Coronary artery (tissue), 2 donors: ENCODE measurements around the gene ANO2.

Source experiments
- DNase-seq: peaks from one replicate; pipeline ENCODE4 v3.0.0-alpha.2; 2017; ENCODE audit warnings: low spot score
- H3K27ac ChIP-seq, 2 donors: fragments of 200-600 bp; sonication (generic); one replicate each; pipeline ENCODE4 v1.5.1; 2016 to 2019
- H3K4me3 ChIP-seq: fragments of 200-600 bp; sonication (generic); 2 replicates; pipeline ENCODE4 v1.5.1; 2016; ENCODE audit warnings: mild to moderate bottlenecking, moderate library complexity
- TF ChIP-seq, protein P1 (sequence below): fragments of 200-600 bp; sonication (generic); IDR thresholded peaks from one replicate; pipeline ENCODE4 v1.5.1; 2019; ENCODE audit warnings: antibody characterized with exemption

ANO2 gene

DNA sequence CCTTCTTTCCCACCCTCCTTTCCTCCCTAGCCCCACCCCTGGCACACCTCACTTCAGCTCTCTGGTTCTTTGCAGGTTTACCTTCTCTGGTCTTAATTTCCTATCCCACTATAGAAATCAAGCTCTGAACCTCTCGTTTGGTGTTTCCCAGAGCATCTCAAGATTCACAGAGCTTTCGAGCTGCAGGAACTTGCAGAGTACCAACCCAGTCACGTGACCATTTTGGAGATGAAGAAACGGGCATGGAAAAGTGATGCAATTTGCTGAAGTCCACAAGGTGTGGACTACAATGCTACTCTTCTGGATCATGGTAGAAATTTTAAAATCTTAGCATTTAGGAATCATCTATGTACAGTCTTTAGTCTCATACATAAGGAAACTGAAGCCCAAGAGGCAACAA, 307.4 kb downstream of the ANO2 start:
- Histone ChIP-seq H3K27ac (no peak overlapping the region), H3K4me3 (no peak overlapping the region)
- TF ChIP-seq, protein P1, sequence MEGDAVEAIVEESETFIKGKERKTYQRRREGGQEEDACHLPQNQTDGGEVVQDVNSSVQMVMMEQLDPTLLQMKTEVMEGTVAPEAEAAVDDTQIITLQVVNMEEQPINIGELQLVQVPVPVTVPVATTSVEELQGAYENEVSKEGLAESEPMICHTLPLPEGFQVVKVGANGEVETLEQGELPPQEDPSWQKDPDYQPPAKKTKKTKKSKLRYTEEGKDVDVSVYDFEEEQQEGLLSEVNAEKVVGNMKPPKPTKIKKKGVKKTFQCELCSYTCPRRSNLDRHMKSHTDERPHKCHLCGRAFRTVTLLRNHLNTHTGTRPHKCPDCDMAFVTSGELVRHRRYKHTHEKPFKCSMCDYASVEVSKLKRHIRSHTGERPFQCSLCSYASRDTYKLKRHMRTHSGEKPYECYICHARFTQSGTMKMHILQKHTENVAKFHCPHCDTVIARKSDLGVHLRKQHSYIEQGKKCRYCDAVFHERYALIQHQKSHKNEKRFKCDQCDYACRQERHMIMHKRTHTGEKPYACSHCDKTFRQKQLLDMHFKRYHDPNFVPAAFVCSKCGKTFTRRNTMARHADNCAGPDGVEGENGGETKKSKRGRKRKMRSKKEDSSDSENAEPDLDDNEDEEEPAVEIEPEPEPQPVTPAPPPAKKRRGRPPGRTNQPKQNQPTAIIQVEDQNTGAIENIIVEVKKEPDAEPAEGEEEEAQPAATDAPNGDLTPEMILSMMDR, result no peak
- no peak for DNase-seq

DNA sequence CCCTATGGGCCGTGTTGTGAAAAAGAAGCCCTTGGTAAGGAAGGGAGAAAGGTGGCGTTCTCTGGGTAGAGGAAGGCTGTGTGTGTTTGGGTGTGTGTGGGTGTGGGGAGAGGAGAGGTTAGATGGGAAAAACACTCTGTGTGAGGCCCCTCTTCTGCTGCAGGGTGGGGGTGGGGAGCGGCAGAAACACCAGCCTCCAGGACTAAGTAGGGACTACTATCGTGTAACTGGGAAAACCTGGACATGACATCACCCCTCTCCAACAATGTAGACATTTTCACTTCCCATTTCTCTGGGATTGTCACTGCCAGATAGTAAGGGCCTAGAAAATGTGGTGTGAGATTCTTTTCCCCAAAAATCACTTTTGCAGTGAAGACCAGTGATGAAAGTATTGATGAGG, 308.2 kb downstream of the ANO2 start:
- DNase-seq, result no peak
- TF ChIP-seq, protein P1, result no peak
- Histone ChIP-seq H3K27ac (no peak overlapping the region), H3K4me3 (no peak overlapping the region)

DNA sequence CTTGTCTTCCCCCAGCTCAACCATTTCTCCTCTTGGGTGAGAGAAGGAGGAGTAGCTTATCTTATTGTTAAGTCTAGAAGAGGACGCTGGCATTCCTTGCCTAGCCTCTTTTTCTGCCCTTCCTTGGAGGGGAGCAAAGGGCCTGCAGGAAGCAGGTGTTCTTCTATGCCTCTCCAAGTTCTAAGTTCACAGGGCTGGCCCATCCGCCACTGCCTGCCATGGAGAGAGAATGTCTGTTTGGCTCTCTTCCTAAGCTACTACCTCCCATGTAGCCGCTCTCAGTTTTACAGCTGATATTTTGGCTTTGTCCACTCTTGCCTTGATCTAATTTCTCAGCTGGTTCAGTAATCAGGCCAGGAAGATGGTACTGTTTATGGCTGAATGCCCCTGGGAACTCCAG, 312.0 kb downstream of the ANO2 start:
- DNase-seq, result no peak
- Histone ChIP-seq H3K27ac (no peak overlapping the region), H3K4me3 (no peak overlapping the region)
- TF ChIP-seq, protein P1, result no peak

DNA sequence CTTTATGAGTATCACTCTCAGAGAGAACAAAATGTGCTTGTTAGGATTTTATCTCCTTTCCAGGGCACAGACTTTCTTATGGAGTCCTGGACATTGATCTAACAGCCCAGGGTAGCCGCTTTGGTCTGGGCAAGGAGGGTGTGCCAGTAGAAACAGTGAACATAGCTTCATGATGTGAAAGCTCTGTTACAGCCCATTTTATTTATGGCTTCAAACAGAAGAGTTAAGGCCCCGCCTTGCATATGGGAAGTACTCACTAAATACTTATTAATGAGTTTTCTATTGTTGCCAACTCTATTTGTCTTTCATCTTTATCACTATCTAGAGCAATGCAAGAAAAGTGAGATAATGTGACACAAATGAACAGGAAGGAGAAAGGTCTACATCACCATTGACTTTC, 312.6 kb downstream of the ANO2 start:
- TF ChIP-seq, protein P1, result no peak
- Histone ChIP-seq H3K4me3 (no peak overlapping the region), H3K27ac (no peak overlapping the region)
- DNase-seq, result no peak

DNA sequence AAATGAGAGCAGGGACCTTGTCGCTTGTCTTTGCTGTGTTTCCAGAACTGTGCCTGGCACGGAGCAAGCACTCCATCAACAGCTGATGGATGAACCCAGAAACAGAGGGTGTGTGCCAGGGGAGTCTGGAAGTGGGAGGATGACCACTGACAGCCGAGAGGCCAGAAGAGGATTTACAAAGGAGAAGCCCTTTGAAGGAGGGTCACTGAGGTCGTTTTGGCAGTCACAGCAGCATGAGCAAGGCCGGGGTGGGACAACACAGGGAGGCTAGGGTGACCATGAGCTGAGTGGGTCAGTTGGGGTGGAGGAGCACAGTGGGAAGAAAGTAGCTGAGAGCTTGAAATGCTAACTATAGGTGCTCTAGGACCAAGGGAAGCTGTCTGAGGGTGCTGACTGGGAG, 313.6 kb downstream of the ANO2 start:
- TF ChIP-seq, protein P1, result no peak
- no peak overlapping the region for H3K4me3 ChIP-seq
- no peak overlapping the region for H3K27ac ChIP-seq
- DNase-seq, result no peak

DNA sequence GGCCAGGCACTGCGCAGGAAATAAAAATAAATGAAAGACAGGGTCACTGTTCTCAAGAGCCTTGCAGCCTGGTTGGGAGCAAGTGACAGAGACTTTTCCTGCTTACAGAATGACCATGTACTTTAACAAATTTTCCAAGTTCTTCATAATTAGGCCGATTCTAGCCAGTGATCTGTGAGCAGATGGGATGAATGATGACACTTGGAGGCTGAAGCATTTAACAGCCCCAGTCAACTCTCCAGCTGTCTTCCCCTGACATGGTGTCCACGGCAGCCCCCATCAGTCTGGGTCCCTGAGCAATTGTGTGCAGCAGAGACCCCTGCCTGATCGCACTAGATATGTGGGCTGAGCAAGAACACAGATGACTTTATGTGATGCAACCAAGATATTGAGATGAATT, 314.3 kb downstream of the ANO2 start:
- H3K4me3 ChIP-seq, result no peak overlapping the region
- TF ChIP-seq, protein P1, result no peak
- no peak overlapping the region for H3K27ac ChIP-seq
- no peak for DNase-seq

DNA sequence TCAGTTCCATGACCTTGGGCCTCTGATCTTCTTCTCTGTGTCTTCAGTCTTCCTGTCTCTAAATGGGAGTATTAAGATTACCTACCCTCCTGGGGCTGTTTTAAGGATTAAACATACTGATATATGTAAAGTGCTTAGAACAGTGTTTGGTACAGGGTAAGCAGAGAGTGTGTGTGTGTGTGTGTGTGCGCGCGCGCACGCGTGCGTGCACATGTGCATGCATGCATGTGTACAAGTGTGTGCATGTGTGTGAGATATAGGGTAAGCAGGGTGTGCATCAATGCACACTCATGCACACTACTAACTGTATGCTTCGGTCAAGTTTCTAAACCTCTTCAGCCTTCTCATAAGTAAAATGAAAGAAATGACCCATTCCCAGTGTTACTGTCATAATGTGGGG, 316.6 kb downstream of the ANO2 start:
- no peak for DNase-seq
- Histone ChIP-seq H3K4me3 (no peak overlapping the region), H3K27ac (no peak overlapping the region)
- TF ChIP-seq, protein P1, result no peak
